Measurements from ENCODE around the gene SCG5.
A peak's percentile ranks its signal among the peaks of the same experiment; 100 is the strongest.

The SCG5 gene

GRCh38 chr15:32701863-32702262, 60.4 kb downstream of the SCG5 start:
- Mint-ChIP-seq H3K4me1 (peaks cover 44% of the 10 kb centered on the region), H3K27ac (no peak overlapping the region), H3K27me3 (ENCODE audit: low read depth, poor library complexity) (no peaks in the 10 kb centered on the region), H3K9me3 (peaks cover 8% of the 10 kb centered on the region), H3K4me3 (no peak overlapping the region), H3K36me3 (ENCODE audit: low read depth) (peaks cover 19% of the 10 kb centered on the region)
- no peak for DNase-seq
- no peak for TF ChIP-seq CTCF (IDR thresholded peaks at IDR 0.05)

GRCh38 chr15:32704395-32704981, 63.0 kb downstream of the SCG5 start:
- Mint-ChIP-seq H3K27ac (peak overlapping the region; percentile 53), H3K4me1 (peaks cover 48% of the 10 kb centered on the region), H3K27me3 (ENCODE audit: low read depth, poor library complexity) (peaks cover 6% of the 10 kb centered on the region), H3K4me3 (no peak overlapping the region), H3K9me3 (no peaks in the 10 kb centered on the region), H3K36me3 (ENCODE audit: low read depth) (peaks cover under 1% of the 10 kb centered on the region)
- no peak for DNase-seq
- no peak for TF ChIP-seq CTCF (IDR thresholded peaks at IDR 0.05)

- no peak for DNase-seq
- no peaks in the 10 kb centered on the region for H3K36me3 Mint-ChIP-seq (ENCODE audit: low read depth)
- TF ChIP-seq CTCF (IDR thresholded peaks at IDR 0.05), result no peak
- peaks cover 48% of the 10 kb centered on the region for H3K4me1 Mint-ChIP-seq
- no peak overlapping the region for H3K27ac Mint-ChIP-seq
- H3K9me3 Mint-ChIP-seq, result no peaks in the 10 kb centered on the region
- peaks cover 6% of the 10 kb centered on the region for H3K27me3 Mint-ChIP-seq (ENCODE audit: low read depth, poor library complexity)
- no peak overlapping the region for H3K4me3 Mint-ChIP-seq
These were observed 63.9 kb downstream of the SCG5 start for GRCh38 chr15:32705446-32705845.

- H3K4me3 Mint-ChIP-seq, result no peak overlapping the region
- peaks cover 6% of the 10 kb centered on the region for H3K27me3 Mint-ChIP-seq (ENCODE audit: low read depth, poor library complexity)
- H3K36me3 Mint-ChIP-seq (ENCODE audit: low read depth), result no peaks in the 10 kb centered on the region
- TF ChIP-seq CTCF (IDR thresholded peaks at IDR 0.05), result no peak
- H3K9me3 Mint-ChIP-seq, result no peaks in the 10 kb centered on the region
- no peak overlapping the region for H3K27ac Mint-ChIP-seq
- DNase-seq, result no peak
- H3K4me1 Mint-ChIP-seq, result peaks cover 50% of the 10 kb centered on the region
These were observed 65.2 kb downstream of the SCG5 start for GRCh38 chr15:32706704-32707103.

- no peaks in the 10 kb centered on the region for H3K36me3 Mint-ChIP-seq (ENCODE audit: low read depth)
- no peak for TF ChIP-seq CTCF (IDR thresholded peaks at IDR 0.05)
- H3K4me1 Mint-ChIP-seq, result peaks cover 56% of the 10 kb centered on the region
- no peak overlapping the region for H3K4me3 Mint-ChIP-seq
- H3K9me3 Mint-ChIP-seq, result no peaks in the 10 kb centered on the region
- no peak for DNase-seq
- H3K27ac Mint-ChIP-seq, result no peak overlapping the region
- H3K27me3 Mint-ChIP-seq (ENCODE audit: low read depth, poor library complexity), result peaks cover 6% of the 10 kb centered on the region
These were observed 65.9 kb downstream of the SCG5 start for GRCh38 chr15:32707436-32707835.

GRCh38 chr15:32709295-32710033, 68.0 kb downstream of the SCG5 start:
- Mint-ChIP-seq H3K27ac (no peak overlapping the region), H3K36me3 (ENCODE audit: low read depth) (no peaks in the 10 kb centered on the region), H3K27me3 (ENCODE audit: low read depth, poor library complexity) (peaks cover 12% of the 10 kb centered on the region), H3K9me3 (no peaks in the 10 kb centered on the region), H3K4me1 (peaks cover 39% of the 10 kb centered on the region), H3K4me3 (no peak overlapping the region)
- TF ChIP-seq CTCF (IDR thresholded peaks at IDR 0.05), result no peak
- no peak for DNase-seq
